AG04449 (cell line): Measurements from ENCODE around the gene ZP4.

Experiments
- CTCF ChIA-PET: fragments of 350-600 bp; formaldehyde crosslinking; extraction: SDS; loops from one replicate; lab custom pipeline; 2021; ENCODE audit warnings: antibody characterized with exemption; lab: Yijun Ruan, JAX
- POLR2A ChIA-PET: fragments of 400-600, 350-600 bp; formaldehyde crosslinking; extraction: SDS; loops from one replicate; lab custom pipeline; 2020; ENCODE audit warnings: antibody characterized with exemption, inconsistent platforms; lab: Yijun Ruan, JAX
- DNase-seq: peaks from one replicate; pipeline ENCODE4 v3.0.0-alpha.2; 2010; ENCODE audit warnings: low read depth, low spot score
- H3K4me3 ChIP-seq: 2 replicates; pipeline ENCODE4 v1.5.1; 2011; ENCODE audit warnings: low read depth, mild to moderate bottlenecking, control low read depth, low read length
- CTCF ChIP-seq: IDR thresholded peaks from one replicate; pipeline ENCODE4 v1.5.1; 2011; ENCODE audit warnings: mild to moderate bottlenecking, moderate library complexity, low read length, control low read depth, inconsistent platforms; ENCODE audit not compliant: insufficient read depth; ENCODE audit errors: missing control alignments

The ZP4 gene

DNA sequence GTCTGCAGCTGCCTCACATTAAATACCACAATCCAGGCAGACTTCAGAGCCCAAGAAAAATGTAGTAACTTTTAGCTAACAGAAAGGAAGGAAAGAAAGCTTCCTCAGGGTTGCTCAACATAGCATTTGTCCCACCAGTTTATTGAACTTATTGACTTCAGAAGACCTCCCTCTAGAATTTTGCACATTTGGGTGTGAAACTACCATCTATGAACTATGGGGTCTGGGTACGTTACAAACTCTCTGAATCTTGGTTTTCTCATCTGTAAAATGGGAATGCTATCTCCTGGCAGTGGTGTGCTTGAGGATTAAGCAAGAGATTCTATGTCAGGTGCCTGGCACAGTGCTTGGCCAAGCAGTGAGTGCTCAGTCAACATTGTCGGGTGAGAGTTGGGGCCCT is at the start of gene ZP4:
Gene ZP4, minus strand, starts transcription at position 101 of the 400 bp plus-strand sequence. CDS start 287 bp downstream, outside the sequence.
- ChIA-PET CTCF (no interaction called here), POLR2A (no interaction called here)

GRCh38 chr1:237938553-237938952 is 47.8 kb upstream of the ZP4 start:
- ChIA-PET CTCF (no interaction called here), POLR2A (no interaction called here)
- no peak for DNase-seq
- no peak for TF ChIP-seq CTCF
- H3K4me3 ChIP-seq: no peak overlapping the region

More for the DNA sequence above, at the start of gene ZP4:
- no peak for DNase-seq
- no peak for TF ChIP-seq CTCF
- H3K4me3 ChIP-seq: no peak within 1 kb of the TSS

DNA sequence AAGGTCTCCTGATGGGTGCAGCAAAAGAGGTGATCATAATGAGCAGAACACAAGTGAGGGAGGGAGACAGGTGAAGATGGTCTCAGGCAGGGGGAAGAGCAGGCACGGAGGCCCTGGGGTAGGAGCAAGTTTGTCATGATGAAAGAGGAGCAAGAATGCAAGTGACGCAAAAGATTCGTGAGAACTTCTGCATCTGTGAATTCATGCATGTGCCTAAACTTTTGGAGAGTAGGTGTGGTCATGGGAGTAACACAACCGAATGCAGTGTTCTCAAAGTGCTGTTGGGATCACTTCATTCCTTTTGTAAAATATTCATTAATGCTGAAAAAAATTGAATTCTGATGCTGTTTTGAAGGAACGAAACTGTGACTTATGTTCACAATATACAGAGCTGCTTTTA is 47.3 kb upstream of the ZP4 start:
- ChIA-PET CTCF (no interaction called here), POLR2A (no interaction called here)
- no peak for TF ChIP-seq CTCF

DNA sequence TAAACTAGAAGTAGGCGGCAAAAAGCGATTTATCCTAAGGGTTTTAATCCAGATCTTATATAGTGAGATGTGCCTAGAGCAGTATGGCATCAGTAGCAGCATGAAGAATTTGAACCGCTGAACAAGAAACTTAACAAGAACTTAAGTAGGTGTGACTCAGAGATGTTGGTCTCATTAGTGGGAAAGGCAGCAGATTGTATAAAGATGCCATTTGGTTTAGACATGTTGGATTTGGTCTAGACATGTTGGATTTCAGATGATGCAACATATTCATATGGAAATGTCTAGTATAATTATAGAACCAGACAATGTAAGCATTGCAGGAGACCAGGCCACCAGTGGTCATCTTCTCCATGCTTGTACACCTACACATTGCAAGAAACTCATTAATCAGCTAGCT is 42.1 kb upstream of the ZP4 start:
- no peak overlapping the region for H3K4me3 ChIP-seq
- TF ChIP-seq CTCF: no peak
- DNase-seq: no peak
- CTCF ChIA-PET: no interaction called here
- POLR2A ChIA-PET: no interaction called here

More for the DNA sequence above, 47.3 kb upstream of the ZP4 start:
- H3K4me3 ChIP-seq: no peak overlapping the region
- no peak for DNase-seq

DNA sequence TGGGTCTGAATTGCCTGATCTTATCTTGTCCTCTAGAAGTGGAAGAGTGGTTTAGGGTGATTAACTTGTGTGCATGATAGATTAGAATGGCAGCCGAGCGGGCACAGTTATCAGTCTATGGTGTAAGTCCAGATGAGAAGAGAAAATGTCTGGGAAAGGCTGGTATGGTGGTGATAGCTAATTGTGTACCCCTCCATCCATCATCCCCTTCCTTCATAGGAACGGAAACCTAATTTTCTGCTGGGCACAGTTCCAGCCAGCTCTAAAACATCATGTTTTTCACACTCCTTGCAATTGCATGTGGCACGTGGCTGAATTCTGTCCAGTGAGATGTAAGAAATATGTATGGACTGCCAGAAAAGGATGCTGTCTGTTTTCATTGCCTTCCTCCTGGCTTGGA is 40.9 kb upstream of the ZP4 start:
- DNase-seq: no peak
- no peak for TF ChIP-seq CTCF
- ChIA-PET CTCF (no interaction called here), POLR2A (no interaction called here)
- H3K4me3 ChIP-seq: no peak overlapping the region

GRCh38 chr1:237927198-237927597 is 36.5 kb upstream of the ZP4 start:
- DNase-seq: no peak
- POLR2A ChIA-PET: no interaction called here
- CTCF ChIA-PET: no interaction called here
- no peak for TF ChIP-seq CTCF
- H3K4me3 ChIP-seq: no peak overlapping the region

GRCh38 chr1:237921306-237921705 is 30.6 kb upstream of the ZP4 start:
- H3K4me3 ChIP-seq: no peak overlapping the region

More at GRCh38 chr1:237921306-237921705, 30.6 kb upstream of the ZP4 start:
- TF ChIP-seq CTCF: no peak
- POLR2A ChIA-PET: no interaction called here
- no peak for DNase-seq
- CTCF ChIA-PET: no interaction called here
